Spleen (tissue), 11 donors: ENCODE results near the gene MMP15. TPM values are rescaled to one million over a fixed set of nuclear protein-coding genes. Genes with fewer than 3 reads are reported as not detected.
"Not testable (repeated sequence)": the region's sequence is repeated elsewhere in the genome, so short reads cannot be mapped to it uniquely, and the experiment has no call there.

ENCODE experiments used
- DNase-seq: peaks from one replicate; pipeline ENCODE4 v3.0.0-alpha.2; 2020
- H3K27ac ChIP-seq, 8 donors: fragments of 200-600 bp; sonication (generic) in 7 of 8; 1 replicate in 4 of 8; 2 replicates in 4 of 8; pipeline versions ENCODE4 v1.5.0 to v1.8.0; 2016 to 2021; ENCODE audit warnings: inconsistent platforms in 4 of 8, mild to moderate bottlenecking in 4 of 8, moderate library complexity in 1 of 8
- H3K27me3 ChIP-seq, 7 donors: fragments of 200-600 bp; sonication (generic) in 6 of 7; replicated peaks in 1 of 7; 1 replicate in 4 of 7; 2 replicates in 3 of 7; pipeline versions ENCODE4 v1.5.0 to v1.8.0; 2016 to 2021; ENCODE audit warnings: inconsistent platforms in 3 of 7, mild to moderate bottlenecking in 1 of 7
- H3K36me3 ChIP-seq, 6 donors: fragments of 200-600 bp; sonication (generic) in 5 of 6; 1 replicate in 4 of 6; 2 replicates in 2 of 6; pipeline versions ENCODE4 v1.5.0 to v1.8.0; 2016 to 2021; ENCODE audit warnings: inconsistent platforms in 2 of 6
- H3K4me1 ChIP-seq, 6 donors: fragments of 200-600 bp; sonication (generic) in 5 of 6; 1 replicate in 3 of 6; 2 replicates in 3 of 6; pipeline versions ENCODE4 v1.5.0 to v1.8.0; 2016 to 2021; ENCODE audit warnings: inconsistent platforms in 3 of 6
- H3K4me3 ChIP-seq, 8 donors: fragments of 200-600 bp; sonication (generic) in 7 of 8; 1 replicate in 4 of 8; 2 replicates in 4 of 8; pipeline versions ENCODE4 v1.5.0 to v1.8.0; 2016 to 2021; ENCODE audit warnings: inconsistent platforms in 4 of 8, mild to moderate bottlenecking in 4 of 8, moderate library complexity in 2 of 8
- H3K9me3 ChIP-seq, 8 donors: fragments of 200-600 bp; sonication (generic) in 7 of 8; 1 replicate in 4 of 8; 2 replicates in 4 of 8; pipeline versions ENCODE4 v1.5.0 to v1.8.0; 2016 to 2021; ENCODE audit warnings: inconsistent platforms in 4 of 8
- POLR2A ChIP-seq, 3 donors: fragments of 450-650 bp; IDR thresholded peaks; one replicate each; pipeline ENCODE4 v1.5.1; 2017; ENCODE audit warnings: antibody characterized with exemption in 3 of 3, mild to moderate bottlenecking in 1 of 3
- POLR2AphosphoS5 ChIP-seq, 3 donors: sonication (generic); formaldehyde crosslinking; IDR thresholded peaks; one replicate each; pipeline ENCODE4 v1.5.1; 2017; ENCODE audit warnings: antibody characterized with exemption in 3 of 3
- WGBS, 5 donors: extraction: QIAGEN DNeasy Blood & Tissue Kit in 3 of 5; methylation state at CpG; one replicate each; pipeline versions ENCODE4 v1.1.5 to v1.1.7; 2013 to 2018; 5-methylcytosine and 5-hydroxymethylcytosine counted together
- intact Hi-C: fragments of 100-400 bp; cut with DNase I; formaldehyde crosslinking; loops from one replicate; pipeline ENCODE4 v1.15.0; 2023; ENCODE audit warnings: low total_unique reads
- polyA plus RNA-seq, 3 donors: library from polyadenylated mRNA; stranded (reverse); fragments of 200-250 nt; gene quantifications; one replicate each; pipeline ENCODE4 v1.2.1, GENCODE V29; 2013
- total RNA-seq, 7 donors: library from RNA; depleted of rRNA in 3 of 7; stranded (reverse); fragments of >200 nt in 3 of 7; fragmentation: NEBNext Ultra II Directional in 4 of 7; extraction: Animal tissue kit (Norgen Biotek cat#: 25700) in 4 of 7; gene quantifications; one replicate each; pipeline versions ENCODE4 v1.1.0 to v1.2.1, GENCODE V29; 2016 to 2021
- TF ChIP-seq, protein P1 (sequence below), 11 experiments: fragments of 200-600 bp in 7 of 11; fragments of 450-650 bp in 4 of 11; sonication (generic) in 4 of 11; IDR thresholded peaks in 8 of 11; conservative IDR thresholded peaks in 3 of 11; 1 replicate in 7 of 11; 2 replicates in 4 of 11; pipeline versions ENCODE4 v1.4.0 to v1.8.0; 2016 to 2021; ENCODE audit warnings: antibody characterized with exemption in 11 of 11, inconsistent platforms in 4 of 11, mild to moderate bottlenecking in 1 of 11
- donor health status: healthy with polysubstance abuse.
- donor health status: DM: no; HTN: no; CAD: no; lungs with moderate emphysema.
- donor health status: DM: no; HTN: no; CAD: no.
- donor health status: Bipolar disorder and iron deficiency.
- donor health status: healthy.
- donor health status: DM: no; HTN: no; CAD: no.
- donor health status: DM: yes; HTN: yes; CAD: no.

MMP15 gene
- total and polyA plus RNA-seq, 10 donors = 2.3 to 24.2 (median 14.0) TPM

DNA sequence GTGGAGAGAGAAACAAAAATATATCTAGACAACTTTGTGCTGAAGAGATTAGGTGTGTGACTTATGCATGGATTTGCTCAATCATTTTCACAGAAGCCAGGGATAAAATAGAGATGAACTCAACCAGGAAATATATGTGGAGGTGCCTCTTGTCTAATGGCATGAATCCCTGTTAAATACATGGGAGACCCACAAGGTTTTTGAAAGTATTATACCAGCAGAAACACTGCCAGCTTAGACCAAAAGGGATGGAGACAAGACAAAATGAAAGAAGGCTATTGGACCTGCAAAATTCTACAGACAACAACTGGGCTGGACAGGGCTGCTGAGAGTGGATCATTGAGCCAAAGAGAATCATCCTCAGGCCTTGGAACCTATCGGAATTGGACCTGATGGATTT lies 51.0 kb downstream of the MMP15 start:
- Histone ChIP-seq H3K4me1 (peaks cover 0 to 18% (median 5%) of the 10 kb centered on the region in 6 donors), H3K27me3 (no peaks in the 10 kb centered on the region), H3K4me3 (no peak overlapping the region), H3K27ac (no peak overlapping the region), H3K36me3 (no peaks in the 10 kb centered on the region), H3K9me3 (peaks cover 0 to 12% (median 5%) of the 10 kb centered on the region in 8 donors)
- TF ChIP-seq POLR2A (IDR thresholded peaks at IDR 0.05) = no peak
- TF ChIP-seq, protein P1, sequence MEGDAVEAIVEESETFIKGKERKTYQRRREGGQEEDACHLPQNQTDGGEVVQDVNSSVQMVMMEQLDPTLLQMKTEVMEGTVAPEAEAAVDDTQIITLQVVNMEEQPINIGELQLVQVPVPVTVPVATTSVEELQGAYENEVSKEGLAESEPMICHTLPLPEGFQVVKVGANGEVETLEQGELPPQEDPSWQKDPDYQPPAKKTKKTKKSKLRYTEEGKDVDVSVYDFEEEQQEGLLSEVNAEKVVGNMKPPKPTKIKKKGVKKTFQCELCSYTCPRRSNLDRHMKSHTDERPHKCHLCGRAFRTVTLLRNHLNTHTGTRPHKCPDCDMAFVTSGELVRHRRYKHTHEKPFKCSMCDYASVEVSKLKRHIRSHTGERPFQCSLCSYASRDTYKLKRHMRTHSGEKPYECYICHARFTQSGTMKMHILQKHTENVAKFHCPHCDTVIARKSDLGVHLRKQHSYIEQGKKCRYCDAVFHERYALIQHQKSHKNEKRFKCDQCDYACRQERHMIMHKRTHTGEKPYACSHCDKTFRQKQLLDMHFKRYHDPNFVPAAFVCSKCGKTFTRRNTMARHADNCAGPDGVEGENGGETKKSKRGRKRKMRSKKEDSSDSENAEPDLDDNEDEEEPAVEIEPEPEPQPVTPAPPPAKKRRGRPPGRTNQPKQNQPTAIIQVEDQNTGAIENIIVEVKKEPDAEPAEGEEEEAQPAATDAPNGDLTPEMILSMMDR (IDR thresholded peaks at IDR 0.05 in 8 of 11, conservative IDR thresholded peaks at IDR 0.05 in 3 of 11) = no peak
- TF ChIP-seq POLR2AphosphoS5 (IDR thresholded peaks at IDR 0.05) = no peak
- WGBS, 5 donors = 88 to 96% (median 94%) methylated on average over 1 of the region's 1 CpG
- no peak for DNase-seq
- intact Hi-C loops = no loop called here

DNA sequence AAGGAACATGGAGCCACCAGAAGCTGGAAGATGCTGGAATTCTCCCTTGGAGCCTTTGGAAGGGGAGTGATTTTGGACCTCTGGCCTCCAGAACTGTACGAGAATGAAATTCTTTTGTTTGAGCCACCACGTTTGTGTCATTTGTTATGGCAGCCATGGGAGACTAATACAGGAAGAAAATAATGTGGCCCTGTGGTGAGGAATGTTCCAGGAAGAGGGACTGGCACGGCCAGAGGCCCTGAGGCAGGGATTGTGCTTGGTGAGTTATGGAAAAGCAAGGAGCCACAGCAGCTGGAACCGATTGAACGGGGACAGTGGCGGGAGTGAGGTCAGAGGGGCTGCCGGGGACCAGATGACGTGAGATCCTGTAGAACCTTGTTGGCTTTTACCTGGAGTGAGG lies 52.2 kb downstream of the MMP15 start:
- H3K4me3 ChIP-seq = no peak overlapping the region
- H3K27ac ChIP-seq = no peak overlapping the region
- DNase-seq = no peak
- no peaks in the 10 kb centered on the region for H3K36me3 ChIP-seq
- 73 to 90% (median 84%) methylated on average over 8 of the region's 8 CpGs for WGBS, 5 donors
- H3K9me3 ChIP-seq = peaks cover 0 to 12% (median 5%) of the 10 kb centered on the region in 8 donors
- intact Hi-C loops = no loop called here
- H3K4me1 ChIP-seq = peaks cover 0 to 22% (median 5%) of the 10 kb centered on the region in 6 donors
- H3K27me3 ChIP-seq = no peaks in the 10 kb centered on the region
- TF ChIP-seq, protein P1 (IDR thresholded peaks at IDR 0.05 in 8 of 11, conservative IDR thresholded peaks at IDR 0.05 in 3 of 11) = no peak
- TF ChIP-seq POLR2AphosphoS5 (IDR thresholded peaks at IDR 0.05) (no peak), POLR2A (IDR thresholded peaks at IDR 0.05) (no peak)

DNA sequence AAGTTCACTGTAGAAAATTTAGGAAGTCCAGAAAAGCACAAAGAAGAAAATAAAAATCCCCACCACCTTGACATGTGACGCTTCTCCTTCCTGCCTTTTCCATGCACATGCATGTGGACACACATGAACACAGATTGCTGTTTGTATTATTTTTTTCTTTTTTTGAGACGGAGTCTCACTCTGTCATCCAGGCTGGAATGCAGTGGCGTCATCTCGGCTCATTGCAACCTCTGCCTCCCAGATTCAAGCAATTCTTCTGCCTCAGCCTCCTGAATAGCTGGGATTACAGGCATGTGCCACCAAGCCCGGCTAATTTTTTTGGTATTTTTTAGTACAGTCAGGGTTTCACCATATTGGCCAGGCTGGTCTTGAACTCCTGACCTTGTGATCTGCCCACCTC lies 55.1 kb downstream of the MMP15 start:
- Histone ChIP-seq H3K9me3 (peaks cover 0 to 12% (median 5%) of the 10 kb centered on the region in 8 donors), H3K27ac (peak overlapping the region in 2 of 8 donors; percentile 57 to 63), H3K4me1 (peaks cover 0 to 22% (median 5%) of the 10 kb centered on the region in 6 donors)
- intact Hi-C loops, H3K27me3 ChIP-seq, H3K36me3 ChIP-seq, DNase-seq, H3K4me3 ChIP-seq: not testable (repeated sequence)
- WGBS, 5 donors = 77 to 95% (median 81%) methylated on average over 5 of the region's 5 CpGs

DNA sequence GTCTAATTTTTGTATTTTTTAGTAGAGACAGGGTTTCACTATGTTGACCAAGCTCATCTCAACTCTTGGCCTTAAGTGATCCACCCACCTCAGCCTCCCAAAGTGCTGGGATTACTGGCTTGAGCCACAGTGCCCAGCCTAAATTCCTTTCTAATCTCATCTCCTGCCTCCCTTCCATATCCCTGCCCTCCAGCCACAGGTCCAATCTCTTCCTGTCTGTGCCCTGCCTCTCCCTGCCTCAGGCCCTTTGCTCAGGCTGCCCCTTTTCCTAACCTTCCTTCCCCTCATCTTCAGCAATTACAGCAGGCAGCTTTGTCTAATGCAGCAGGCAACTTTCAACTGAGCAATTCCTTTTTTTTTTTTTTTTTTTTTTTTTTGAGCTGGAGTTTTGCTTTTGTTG lies 56.8 kb downstream of the MMP15 start:
- peak; percentile 40 for DNase-seq
- Histone ChIP-seq H3K27ac (peak overlapping the region in 1 of 8 donors; percentile 63), H3K27me3 (no peaks in the 10 kb centered on the region), H3K36me3 (no peaks in the 10 kb centered on the region), H3K4me1 (peaks cover 0 to 22% (median 5%) of the 10 kb centered on the region in 6 donors), H3K4me3 (no peak overlapping the region), H3K9me3 (no peaks in the 10 kb centered on the region)
- intact Hi-C loops = no loop called here
- TF ChIP-seq POLR2A (IDR thresholded peaks at IDR 0.05) = no peak
- TF ChIP-seq, protein P1 (IDR thresholded peaks at IDR 0.05 in 8 of 11, conservative IDR thresholded peaks at IDR 0.05 in 3 of 11) = no peak

DNA sequence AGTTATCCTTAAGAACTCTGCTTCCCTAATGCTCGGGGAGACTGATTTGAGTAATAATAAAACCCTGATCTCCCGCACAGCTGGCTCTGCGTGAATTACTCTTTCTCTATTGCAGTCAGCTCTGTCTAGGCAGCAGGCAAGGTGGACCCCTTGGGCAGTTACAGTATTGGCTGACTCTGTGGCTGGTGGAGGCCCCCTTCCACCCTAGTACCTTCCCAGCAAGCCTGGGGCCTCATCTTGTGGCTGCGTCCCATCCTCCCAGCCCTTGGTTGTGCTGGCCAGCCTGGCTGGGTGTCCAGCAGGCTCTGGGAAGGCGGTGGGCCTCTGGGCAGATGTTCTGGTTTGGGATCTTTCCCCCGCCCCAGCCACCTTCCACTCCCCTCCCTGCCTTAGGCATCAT lies 59.1 kb downstream of the MMP15 start:
- Histone ChIP-seq H3K9me3 (no peaks in the 10 kb centered on the region), H3K27ac (no peak overlapping the region), H3K27me3 (no peaks in the 10 kb centered on the region), H3K36me3 (no peaks in the 10 kb centered on the region), H3K4me3 (no peak overlapping the region), H3K4me1 (peaks cover 0 to 22% (median 5%) of the 10 kb centered on the region in 6 donors)
- peak; percentile 56 for DNase-seq
- TF ChIP-seq, protein P1 (IDR thresholded peaks at IDR 0.05 in 8 of 11, conservative IDR thresholded peaks at IDR 0.05 in 3 of 11) = no peak
- no peak for TF ChIP-seq POLR2A (IDR thresholded peaks at IDR 0.05)
- TF ChIP-seq POLR2AphosphoS5 (IDR thresholded peaks at IDR 0.05) = no peak
- WGBS, 5 donors = 88 to 93% (median 90%) methylated on average over 5 to 6 of the region's 6 CpGs
- intact Hi-C loops = no loop called here
